HG03135 (cell line): ENCODE measurements around the gene AMBP.

Source experiments
- ATAC-seq: cut with Tn5 transposase; IDR thresholded peaks from one replicate; pipeline ENCODE4 v1.9.1; 2021; ENCODE audit warnings: mild to moderate bottlenecking, moderate library complexity; ENCODE audit not compliant: unreplicated experiment

AMBP gene

GRCh38 chr9:114034196-114034595 lies 43.9 kb downstream of the AMBP start:
- ATAC-seq: no peak

- no peak for ATAC-seq
These were observed 44.5 kb downstream of the AMBP start for GRCh38 chr9:114033397-114034103.

GRCh38 chr9:114031948-114032840 lies 45.9 kb downstream of the AMBP start:
- no peak for ATAC-seq

GRCh38 chr9:114031037-114031630 lies 47.0 kb downstream of the AMBP start:
- no peak for ATAC-seq

- no peak for ATAC-seq
These were observed 47.7 kb downstream of the AMBP start for GRCh38 chr9:114030364-114030763.

- no peak for ATAC-seq
These were observed 48.6 kb downstream of the AMBP start for GRCh38 chr9:114029311-114030170.

DNA sequence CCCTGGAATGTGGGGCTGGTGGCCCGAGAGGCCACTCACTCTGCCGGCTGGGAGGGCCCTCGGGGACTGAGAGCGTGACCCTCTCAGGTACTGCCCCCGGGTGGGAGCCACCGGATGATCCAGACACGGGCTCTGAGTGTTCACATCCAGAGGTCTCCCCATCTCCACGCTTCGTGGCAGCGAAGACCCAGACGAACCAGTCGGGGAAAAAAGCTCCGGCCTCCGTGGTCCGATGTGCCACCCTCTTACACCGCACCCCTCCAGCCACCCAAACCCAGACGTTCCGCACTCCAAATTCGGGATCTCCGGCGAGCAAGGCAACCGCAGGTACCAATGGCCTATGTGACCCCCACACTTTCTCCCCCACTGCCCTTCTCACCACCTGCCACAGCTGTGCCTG lies 49.5 kb downstream of the AMBP start:
- no peak for ATAC-seq

DNA sequence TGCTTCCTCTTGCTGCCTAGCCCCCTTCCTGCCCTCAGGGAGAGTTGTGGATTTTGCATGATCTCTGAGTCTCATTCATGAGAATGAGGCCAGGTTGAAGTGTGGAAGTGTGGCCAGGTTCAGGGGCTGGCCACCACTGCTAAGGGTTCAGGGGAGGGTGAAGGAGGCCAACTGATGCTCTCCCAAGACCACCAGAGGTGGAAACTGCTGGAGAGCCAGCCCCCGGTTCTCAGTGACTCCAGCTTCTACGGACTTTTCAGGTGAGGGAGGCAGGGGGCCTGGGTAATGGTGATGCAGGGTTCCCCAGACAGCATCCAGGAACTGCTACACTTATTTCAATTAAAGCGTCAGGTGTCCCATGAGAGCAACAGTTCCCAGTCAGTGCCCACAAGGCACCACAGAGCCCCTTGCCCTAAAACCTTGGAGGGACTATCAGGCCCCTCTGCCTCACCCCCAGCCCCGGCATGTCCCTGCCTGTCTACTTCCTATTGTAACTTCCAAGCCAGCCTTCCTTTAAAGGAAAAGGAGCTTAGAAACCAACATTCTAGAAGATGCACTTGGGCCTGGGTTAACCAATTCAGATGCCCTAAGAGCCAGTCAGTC lies 50.1 kb downstream of the AMBP start:
- no peak for ATAC-seq

DNA sequence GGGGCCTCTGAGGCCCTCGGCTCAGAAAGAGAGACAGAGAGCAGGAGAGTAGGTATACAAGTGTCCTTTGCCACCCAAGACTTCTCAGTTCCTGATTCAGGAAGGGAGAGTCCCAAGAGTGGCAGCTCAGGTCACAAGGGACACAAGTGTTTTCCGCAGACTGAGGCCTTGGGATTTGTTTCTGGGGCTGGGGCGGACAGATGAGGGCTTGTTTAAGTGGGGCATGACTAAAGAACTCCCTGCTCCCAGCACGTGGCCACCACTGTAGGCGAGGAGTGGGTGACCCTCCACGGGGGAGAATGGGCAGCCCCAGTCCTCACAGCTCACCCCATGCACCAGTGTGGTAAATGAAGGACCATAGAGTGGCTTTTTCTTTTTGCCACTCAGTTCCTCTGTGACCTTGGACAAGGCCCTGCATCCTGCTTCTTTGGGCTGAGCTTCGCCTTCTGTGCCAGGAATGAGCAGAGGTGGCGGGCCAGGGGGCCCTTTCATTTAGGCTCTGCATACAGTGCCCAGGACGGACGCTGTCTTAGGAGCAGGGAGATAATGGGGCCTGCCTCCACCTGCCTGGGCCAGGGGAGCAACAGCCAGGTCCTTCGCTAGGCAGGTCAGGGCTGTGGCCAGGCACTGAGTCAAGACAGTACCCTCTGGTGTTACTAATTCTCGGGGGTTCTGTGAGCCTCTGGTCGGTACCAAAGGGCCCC lies 50.8 kb downstream of the AMBP start:
- no peak for ATAC-seq

DNA sequence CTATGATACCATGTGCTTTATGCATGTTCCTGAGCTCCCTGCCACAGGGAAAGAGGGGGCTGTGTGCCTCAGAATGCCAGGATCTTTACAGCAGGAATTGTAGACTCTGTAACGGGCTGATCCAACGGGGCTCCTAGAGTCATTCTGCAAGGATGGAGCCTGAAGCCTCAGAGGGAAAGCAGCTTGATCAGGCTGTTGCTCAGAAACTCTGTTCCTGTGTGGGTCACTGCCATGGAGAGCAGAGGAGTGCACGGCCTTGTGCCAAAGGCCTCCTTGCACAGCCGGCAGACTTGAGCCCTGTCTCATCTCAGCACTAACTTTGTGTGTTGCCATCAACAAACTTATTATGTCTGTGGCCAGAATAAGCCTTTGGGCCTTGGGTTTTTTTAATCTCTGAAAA lies 51.8 kb downstream of the AMBP start:
- ATAC-seq: no peak

GRCh38 chr9:114025760-114026159 lies 52.3 kb downstream of the AMBP start:
- no peak for ATAC-seq

DNA sequence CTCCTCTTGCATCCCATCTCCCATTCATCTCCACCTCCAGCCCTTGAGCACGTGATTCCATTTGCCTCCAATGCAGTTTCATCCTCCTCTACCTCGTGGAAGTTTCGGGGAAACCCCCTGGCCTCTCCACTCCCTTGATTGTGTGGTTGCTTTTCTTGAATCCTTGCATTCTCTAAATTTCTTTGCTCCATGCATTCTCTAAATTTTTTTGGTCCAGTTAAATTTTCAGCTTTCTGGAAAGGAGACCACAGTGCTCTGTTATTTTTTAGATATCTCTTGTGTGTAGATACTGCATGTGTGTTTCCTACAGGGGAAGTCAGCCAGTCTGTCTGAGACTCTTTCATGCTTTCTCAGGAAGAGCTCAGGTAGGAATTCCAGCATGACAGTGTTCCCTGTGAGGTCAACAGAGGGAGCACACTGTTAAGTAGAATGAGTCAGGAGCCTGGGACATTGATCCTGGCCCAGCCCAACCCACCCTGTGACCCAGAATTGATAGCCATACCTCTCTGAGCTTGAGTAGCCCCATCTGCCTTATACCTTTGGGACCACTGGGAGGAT lies 52.8 kb downstream of the AMBP start:
- ATAC-seq: no peak

GRCh38 chr9:114023961-114024360 lies 54.1 kb downstream of the AMBP start:
- no peak for ATAC-seq

DNA sequence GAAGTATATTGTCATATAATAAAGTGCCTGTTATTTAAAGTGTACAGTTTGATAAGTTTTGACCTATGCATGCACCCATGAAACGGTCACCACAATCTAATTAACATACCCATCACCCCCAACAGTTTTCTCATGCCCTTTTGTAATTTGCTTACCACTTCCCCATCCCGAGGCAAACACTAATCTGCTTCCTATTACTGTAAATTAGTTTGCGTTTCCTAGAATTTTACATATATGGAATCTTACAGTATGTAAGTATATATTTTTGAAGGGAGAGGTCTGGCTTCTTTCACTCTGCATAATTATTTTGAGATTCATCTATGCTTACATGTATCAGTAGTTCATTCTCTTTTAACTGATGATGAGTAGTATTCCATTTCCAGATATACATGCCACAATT lies 56.5 kb downstream of the AMBP start:
- ATAC-seq: no peak

GRCh38 chr9:114017741-114018715 lies 60.1 kb downstream of the AMBP start:
- ATAC-seq: no peak

- no peak for ATAC-seq
These were observed 61.3 kb downstream of the AMBP start for GRCh38 chr9:114016629-114017423.

DNA sequence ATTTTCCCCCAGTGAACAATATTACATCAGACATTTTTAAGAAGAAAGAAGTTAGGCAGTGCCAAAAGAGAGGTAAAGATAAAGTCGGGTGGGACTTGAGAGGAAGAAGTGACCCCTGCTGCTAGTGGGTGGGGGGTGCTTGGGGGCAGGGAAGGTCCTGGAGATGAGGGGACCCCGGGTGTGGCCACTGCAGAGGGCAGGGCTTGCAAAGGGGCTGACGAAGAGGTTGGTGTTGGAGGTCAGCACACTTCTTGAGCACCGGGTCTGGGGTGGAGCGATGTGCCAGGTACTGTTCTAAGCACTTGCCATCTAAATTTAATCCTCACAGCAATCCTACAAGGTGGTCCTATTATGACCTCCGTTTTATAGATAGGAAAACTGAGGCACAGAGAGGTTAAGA lies 62.0 kb downstream of the AMBP start:
- no peak for ATAC-seq

DNA sequence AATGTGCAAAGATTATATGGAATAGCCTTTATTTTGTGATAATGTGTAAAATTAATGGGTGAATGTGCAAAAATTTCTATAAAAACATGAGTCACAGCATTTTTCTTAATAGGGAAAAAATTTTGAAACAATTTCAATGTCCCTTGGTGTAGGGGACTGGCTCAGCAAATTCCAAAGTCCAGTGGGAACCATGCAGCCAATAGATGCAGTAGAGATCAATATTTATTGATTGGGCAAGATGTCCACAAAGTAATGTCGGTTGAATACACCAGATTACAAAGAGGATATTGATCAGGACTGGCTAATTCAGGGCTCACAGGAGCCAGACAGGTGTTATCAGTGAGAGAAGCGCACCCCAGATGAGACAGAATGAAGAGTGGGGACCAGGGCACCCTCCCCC lies 62.5 kb downstream of the AMBP start:
- ATAC-seq: no peak
